ENCODE results near the gene PHF12. TPM values are rescaled to one million over a fixed set of nuclear protein-coding genes. Genes with fewer than 3 reads are reported as not detected.

PHF12 gene
- total and polyA plus RNA-seq, 2 of the 8 experiments (the other 6 are each of a cell fraction or from before 2014, with no cell fraction given), result 38.8 to 65.7 TPM

GRCh38 chr17:28983286-28984230, 32.2 kb upstream of the PHF12 start:
- WGBS, 2 experiments (ENCODE audit: extremely low coverage in 1 of 2, insufficient coverage in 1 of 2, insufficient read length in 1 of 2, insufficient replicate concordance in 2 of 2, low coverage in 1 of 2, low lambda C conversion rate in 2 of 2, missing lambda C conversion rate in 1 of 2), result 83% methylated on average over 7 of the region's 7 CpGs; no CpG with 5 or more reads in 1 of the 2 experiments
- no peak for FAIRE-seq
- POLR2A ChIA-PET (ENCODE audit: partially characterized antibody), result interaction anchor here (0.8 to 1.3 kb wide), 5 partner anchors 10 to 34 kb away, joined by 3 to 4 read pairs (median 3); no protein-coding TSS in a partner anchor
- no peak for TF ChIP-seq KDM5A (IDR thresholded peaks at IDR 0.05; ENCODE audit: low read length)
- no peak for TF ChIP-seq JUN (IDR thresholded peaks at IDR 0.05; ENCODE audit: low read depth, low read length)

More at GRCh38 chr17:28983286-28984230, 32.2 kb upstream of the PHF12 start:
- Histone ChIP-seq H2BK20ac (ENCODE audit: low read length) (peak overlapping the region; percentile 17; the same call in 1 of the 2 replicates), H3K23me2 (ENCODE audit: low read depth, low read length) (no peaks in the 10 kb centered on the region; the same call in 1 of the 2 replicates), H2BK12ac (ENCODE audit: low read depth, low read length) (peak overlapping the region; percentile 45; the same call in 1 of the 2 replicates), H3K9me3 (ENCODE audit: insufficient read depth in 2 of 2, low read depth in 1 of 2, low read length in 1 of 2) (no peaks in the 10 kb centered on the region), H3K4me1 (replicated peaks in 1 of 4; ENCODE audit: control insufficient read depth in 3 of 4, insufficient read depth in 4 of 4, low read length in 3 of 4) (peaks cover 14 to 18% (median 16%) of the 10 kb centered on the region in 4 experiments), H4K20me1 (replicated peaks in 1 of 2; ENCODE audit: control insufficient read depth in 1 of 2, insufficient read depth in 2 of 2, low read length in 2 of 2) (no peaks in the 10 kb centered on the region), H2BK15ac (ENCODE audit: low read length) (peak overlapping the region; percentile 90; the same call in 1 of the 2 replicates), H3K79me1 (ENCODE audit: low read depth, low read length) (no peaks in the 10 kb centered on the region; the same call in 1 of the 2 replicates), H2AFZ (ENCODE audit: low read length) (no peak overlapping the region), H4K8ac (ENCODE audit: extremely low read depth, insufficient read depth, low read length) (no peak overlapping the region), H3K4me3 (ENCODE audit: extremely low read depth in 1 of 4, insufficient read depth in 2 of 4, low read depth in 3 of 4, low read length in 4 of 4) (no peak overlapping the region), H3K14ac (ENCODE audit: insufficient read length) (no peak overlapping the region), H3K79me2 (ENCODE audit: control insufficient read depth in 1 of 2, insufficient read depth in 2 of 2, low read length in 2 of 2) (no peaks in the 10 kb centered on the region), H4K5ac (ENCODE audit: insufficient read length, low read depth, low read length) (no peak overlapping the region), H4K91ac (replicated peaks; ENCODE audit: insufficient read length, low read length) (no peak overlapping the region), H2AK5ac (ENCODE audit: low read depth, low read length) (0 out of 2 replicates have a peak overlapping the region, but pooled peaks have one; percentile 31), H3K4me2 (ENCODE audit: insufficient read depth in 1 of 2, low read depth in 2 of 2, low read length in 2 of 2) (no peak overlapping the region), H3K56ac (replicated peaks; ENCODE audit: insufficient read length, low read depth, low read length) (no peak overlapping the region), H3K9ac (replicated peaks in 1 of 4; ENCODE audit: extremely low read depth in 1 of 4, low read depth in 3 of 4, low read length in 3 of 4) (no peak overlapping the region), H3K23ac (ENCODE audit: insufficient read length) (no peak overlapping the region), H3K4ac (replicated peaks; ENCODE audit: insufficient read length, low read depth, low read length) (no peak overlapping the region), H3K18ac (ENCODE audit: extremely low read depth, low read length) (peak overlapping the region; percentile 39; the same call in 1 of the 2 replicates), H2BK5ac (ENCODE audit: low read depth, low read length) (peak overlapping the region; percentile 25; the same call in 1 of the 2 replicates), H3K27ac (ENCODE audit: low read depth, low read length) (no peak overlapping the region), H2BK120ac (replicated peaks; ENCODE audit: low read depth, low read length) (no peak overlapping the region), H3K36me3 (ENCODE audit: control insufficient read depth in 2 of 4, insufficient read depth in 4 of 4, low read length in 3 of 4) (no peaks in the 10 kb centered on the region), H3K27me3 (replicated peaks in 1 of 4; ENCODE audit: control insufficient read depth in 3 of 4, extremely low read depth in 1 of 4, insufficient read depth in 3 of 4, low read length in 3 of 4) (no peaks in the 10 kb centered on the region; a peak in 1 of 7 replicates)
- CTCF ChIA-PET (ENCODE audit: partially characterized antibody), result interaction anchor here (0.9 to 2.8 kb wide), 12 partner anchors 10 to 133 kb away, joined by 3 to 18 read pairs (median 4); no protein-coding TSS in a partner anchor
- no peak for DNase-seq (ENCODE audit: low read depth in 1 of 2, low spot score in 2 of 2)
